ENCODE measurements around the gene GALNT13.

Gene GALNT13

DNA sequence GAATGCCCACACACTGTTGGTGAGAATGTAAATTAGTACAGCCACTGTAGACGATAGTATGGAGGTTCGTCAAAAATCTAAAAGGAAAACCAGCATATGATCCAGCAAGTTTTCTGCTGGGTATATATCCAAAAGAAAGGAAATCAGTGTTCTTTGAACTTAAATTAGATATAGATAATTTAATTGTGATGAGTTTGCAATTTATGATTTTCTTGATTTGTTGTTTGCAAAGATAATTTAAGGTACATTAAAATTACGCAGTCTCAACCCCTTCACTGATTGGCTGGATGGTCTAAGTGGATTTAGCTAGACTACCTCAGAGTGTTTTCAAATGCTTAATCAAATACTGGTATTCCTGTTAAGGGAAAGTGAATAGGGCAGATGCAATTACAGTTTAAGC lies 302.2 kb downstream of the GALNT13 start:
- DNase-seq (ENCODE audit: low read depth), result no peak
- no peak overlapping the region for H3K4me3 ChIP-seq (ENCODE audit: low read depth, low read length)
- TF ChIP-seq, protein P1, sequence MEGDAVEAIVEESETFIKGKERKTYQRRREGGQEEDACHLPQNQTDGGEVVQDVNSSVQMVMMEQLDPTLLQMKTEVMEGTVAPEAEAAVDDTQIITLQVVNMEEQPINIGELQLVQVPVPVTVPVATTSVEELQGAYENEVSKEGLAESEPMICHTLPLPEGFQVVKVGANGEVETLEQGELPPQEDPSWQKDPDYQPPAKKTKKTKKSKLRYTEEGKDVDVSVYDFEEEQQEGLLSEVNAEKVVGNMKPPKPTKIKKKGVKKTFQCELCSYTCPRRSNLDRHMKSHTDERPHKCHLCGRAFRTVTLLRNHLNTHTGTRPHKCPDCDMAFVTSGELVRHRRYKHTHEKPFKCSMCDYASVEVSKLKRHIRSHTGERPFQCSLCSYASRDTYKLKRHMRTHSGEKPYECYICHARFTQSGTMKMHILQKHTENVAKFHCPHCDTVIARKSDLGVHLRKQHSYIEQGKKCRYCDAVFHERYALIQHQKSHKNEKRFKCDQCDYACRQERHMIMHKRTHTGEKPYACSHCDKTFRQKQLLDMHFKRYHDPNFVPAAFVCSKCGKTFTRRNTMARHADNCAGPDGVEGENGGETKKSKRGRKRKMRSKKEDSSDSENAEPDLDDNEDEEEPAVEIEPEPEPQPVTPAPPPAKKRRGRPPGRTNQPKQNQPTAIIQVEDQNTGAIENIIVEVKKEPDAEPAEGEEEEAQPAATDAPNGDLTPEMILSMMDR (IDR thresholded peaks at IDR 0.05; ENCODE audit: control insufficient read depth, extremely low read depth, insufficient read depth), result no peak

DNA sequence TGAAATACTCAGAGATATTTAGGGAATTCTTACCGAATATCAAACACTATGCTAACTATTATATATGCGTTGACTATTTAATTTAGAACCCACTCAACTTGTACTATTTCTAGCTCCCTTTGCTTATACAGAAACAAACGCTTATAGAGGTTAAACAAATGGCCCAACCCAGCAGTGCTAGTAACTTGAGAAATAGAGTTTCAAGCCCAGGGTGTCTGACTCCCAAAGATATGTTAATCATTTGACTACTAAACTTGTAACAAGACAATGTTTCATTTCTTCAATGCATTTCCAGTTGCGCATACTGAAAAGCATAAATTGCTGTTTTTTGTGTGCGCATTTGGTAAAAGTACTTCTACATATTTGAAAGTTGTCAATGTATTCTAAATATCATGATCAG lies 310.3 kb downstream of the GALNT13 start:
- no peak overlapping the region for H3K4me3 ChIP-seq (ENCODE audit: low read depth, low read length)
- DNase-seq (ENCODE audit: low read depth), result no peak
- TF ChIP-seq, protein P1 (IDR thresholded peaks at IDR 0.05; ENCODE audit: control insufficient read depth, extremely low read depth, insufficient read depth), result no peak

DNA sequence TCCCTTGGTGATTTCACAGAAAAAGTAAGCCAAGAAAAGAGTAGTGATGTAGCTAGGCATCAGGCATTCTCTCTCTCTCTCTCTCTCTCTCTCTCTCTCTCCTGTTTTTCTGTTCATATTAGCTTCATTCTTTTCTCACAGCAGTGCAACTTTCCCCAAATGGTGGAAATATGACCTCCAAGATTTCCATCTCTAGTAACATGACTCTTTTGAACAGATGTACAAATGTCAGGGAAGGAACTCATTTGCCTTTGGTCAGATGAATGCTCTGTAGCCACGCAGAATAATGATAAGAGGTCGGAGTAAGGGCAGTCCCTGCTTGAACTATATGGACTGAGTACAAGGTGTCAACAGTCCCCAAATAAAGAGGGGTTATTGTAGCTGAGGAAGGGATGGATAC lies 316.2 kb downstream of the GALNT13 start:
- no peak for DNase-seq (ENCODE audit: low read depth)
- H3K4me3 ChIP-seq (ENCODE audit: low read depth, low read length), result no peak overlapping the region
- TF ChIP-seq, protein P1 (IDR thresholded peaks at IDR 0.05; ENCODE audit: control insufficient read depth, extremely low read depth, insufficient read depth), result no peak

DNA sequence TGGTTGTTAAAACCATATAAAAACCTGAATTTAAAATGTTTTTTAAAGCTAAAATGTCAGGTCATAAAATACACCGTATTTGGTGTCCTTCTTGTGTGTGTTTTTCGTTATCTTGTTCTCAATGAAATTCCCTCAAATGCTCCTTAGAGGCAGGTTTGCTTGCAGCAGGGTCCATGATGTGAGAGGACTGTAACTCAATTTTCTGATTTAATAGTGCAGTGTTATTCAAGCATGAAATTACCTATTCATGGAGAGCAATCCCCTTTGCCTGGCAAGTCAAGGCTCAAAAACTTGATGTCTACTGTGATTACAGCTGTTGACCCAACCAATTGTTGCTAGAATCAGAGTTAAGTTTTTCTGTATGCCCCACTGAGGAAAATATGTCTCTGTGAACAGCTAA lies 318.2 kb downstream of the GALNT13 start:
- DNase-seq (ENCODE audit: low read depth), result no peak
- no peak overlapping the region for H3K4me3 ChIP-seq (ENCODE audit: low read depth, low read length)
- TF ChIP-seq, protein P1 (IDR thresholded peaks at IDR 0.05; ENCODE audit: control insufficient read depth, extremely low read depth, insufficient read depth), result no peak

DNA sequence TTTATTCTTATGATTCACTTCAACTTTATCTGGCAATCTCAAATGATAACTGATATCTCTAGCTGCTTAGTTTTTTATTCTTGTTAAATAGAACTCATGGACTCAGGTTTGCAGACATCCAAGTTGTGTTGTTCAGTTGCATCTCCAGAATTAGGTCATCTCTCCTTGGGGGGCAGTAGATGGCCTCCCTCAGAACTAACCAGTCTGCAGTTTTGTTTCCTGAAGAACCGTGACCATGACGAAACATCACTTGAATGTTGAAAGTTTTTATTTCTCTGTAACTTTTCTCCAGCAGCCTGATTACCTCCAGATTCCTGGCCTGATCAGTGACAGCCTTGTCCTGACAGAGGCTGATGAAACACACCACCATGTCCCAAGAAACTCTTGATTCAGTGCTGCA lies 321.5 kb downstream of the GALNT13 start:
- H3K4me3 ChIP-seq (ENCODE audit: low read depth, low read length), result no peak overlapping the region
- TF ChIP-seq, protein P1 (IDR thresholded peaks at IDR 0.05; ENCODE audit: control insufficient read depth, extremely low read depth, insufficient read depth), result no peak
- no peak for DNase-seq (ENCODE audit: low read depth)

DNA sequence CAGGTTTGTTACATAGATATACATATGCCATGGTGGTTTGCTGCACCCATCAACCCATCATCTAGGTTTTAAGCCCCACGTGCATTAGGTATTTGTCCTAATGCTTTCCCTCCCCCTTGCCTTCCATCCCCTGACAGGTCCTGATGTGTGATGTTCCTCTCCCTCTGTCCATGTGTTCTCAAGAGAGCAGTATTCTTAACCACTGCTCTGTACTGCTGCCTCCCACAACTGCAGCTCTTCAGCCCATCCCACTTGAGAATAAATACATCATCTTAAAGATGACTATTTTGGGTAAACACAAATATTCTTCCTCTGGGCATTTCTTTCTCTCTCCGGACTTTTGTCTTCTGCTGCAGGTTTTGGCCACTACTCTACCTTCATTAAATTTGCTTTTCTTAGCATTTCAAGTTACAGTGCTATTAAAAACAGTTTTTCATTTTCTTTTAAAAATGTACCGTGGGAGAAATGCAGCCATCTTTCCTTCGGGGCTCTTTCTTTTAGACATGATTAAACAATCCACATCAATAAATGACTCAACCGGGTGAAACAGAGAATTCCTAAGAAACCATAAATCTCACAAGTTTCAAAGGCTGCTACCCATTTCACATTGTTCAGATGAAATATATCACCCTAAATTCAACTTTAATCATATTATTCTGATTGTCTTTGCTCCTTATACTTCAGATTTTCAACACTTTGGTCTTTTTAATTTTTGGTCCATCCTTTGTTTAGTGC lies 323.4 kb downstream of the GALNT13 start:
- H3K4me3 ChIP-seq (ENCODE audit: low read depth, low read length), result no peak overlapping the region
- TF ChIP-seq, protein P1 (IDR thresholded peaks at IDR 0.05; ENCODE audit: control insufficient read depth, extremely low read depth, insufficient read depth), result no peak
- no peak for DNase-seq (ENCODE audit: low read depth)

DNA sequence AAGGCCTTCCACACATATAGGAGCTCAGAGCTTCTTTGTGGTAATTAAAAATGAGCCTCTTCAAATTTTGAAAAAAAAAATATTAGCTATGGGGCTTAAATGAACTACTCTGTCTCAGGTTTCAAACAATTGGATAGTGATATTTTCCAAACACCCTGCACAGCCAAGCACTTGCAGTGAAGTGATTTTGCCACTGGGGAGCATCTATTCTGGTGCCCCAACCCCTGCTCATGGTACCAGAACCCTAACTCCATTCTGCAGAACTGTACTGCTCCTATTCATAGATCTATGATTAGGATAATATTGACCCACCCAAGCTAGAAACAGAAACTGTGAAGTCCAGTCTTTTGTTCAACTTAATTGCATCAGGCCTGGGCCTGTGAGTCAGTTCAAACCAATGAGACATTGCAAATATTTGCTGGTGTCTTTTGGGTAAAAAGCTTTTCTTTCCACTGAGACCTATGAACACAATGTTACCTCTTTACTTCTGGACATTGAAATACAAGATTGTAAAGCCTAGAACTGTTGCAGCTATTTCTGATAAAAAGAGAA lies 324.0 kb downstream of the GALNT13 start:
- TF ChIP-seq, protein P1 (IDR thresholded peaks at IDR 0.05; ENCODE audit: control insufficient read depth, extremely low read depth, insufficient read depth), result no peak
- H3K4me3 ChIP-seq (ENCODE audit: low read depth, low read length), result no peak overlapping the region
- no peak for DNase-seq (ENCODE audit: low read depth)
